Activated CD8-positive, alpha-beta memory T cell treated with anti-CD3 and anti-CD28 coated beads, Interleukin-2, amount 50 U/mL, for 1 hour (primary cell): ENCODE measurements around the gene FSTL5.
"Not testable (repeated sequence)": the region's sequence is repeated elsewhere in the genome, so short reads cannot be mapped to it uniquely, and the experiment has no call there.

Experiments
- DNase-seq: peaks from one replicate; pipeline ENCODE4 v3.0.0-alpha.2; 2020; ENCODE audit errors: extremely low read depth

Gene FSTL5

GRCh38 chr4:162103908-162104307 is 59.9 kb downstream of the FSTL5 start:
- not testable (repeated sequence) for DNase-seq

DNA sequence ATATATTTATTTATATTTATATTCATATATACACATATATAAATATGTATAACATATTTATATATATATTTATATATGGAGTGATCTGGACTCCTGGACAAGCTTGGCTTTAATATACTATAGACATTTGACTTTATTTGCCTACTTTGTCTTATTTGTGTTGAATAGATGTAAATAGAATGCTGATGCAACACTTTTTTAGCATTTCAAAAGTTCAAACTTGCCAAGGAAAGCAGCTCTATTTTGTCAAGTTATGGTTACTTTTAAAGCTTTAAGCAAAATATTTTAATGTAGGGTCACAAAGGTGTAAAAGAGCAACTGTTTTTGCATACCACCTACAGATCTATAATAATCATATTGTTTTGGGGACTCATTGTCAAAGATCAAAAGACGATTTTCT is 61.1 kb downstream of the FSTL5 start:
- no peak for DNase-seq

- no peak for DNase-seq
Measured at GRCh38 chr4:162101337-162101736, 62.5 kb downstream of the FSTL5 start.

GRCh38 chr4:162075726-162076125 is 88.1 kb downstream of the FSTL5 start:
- no peak for DNase-seq

DNA sequence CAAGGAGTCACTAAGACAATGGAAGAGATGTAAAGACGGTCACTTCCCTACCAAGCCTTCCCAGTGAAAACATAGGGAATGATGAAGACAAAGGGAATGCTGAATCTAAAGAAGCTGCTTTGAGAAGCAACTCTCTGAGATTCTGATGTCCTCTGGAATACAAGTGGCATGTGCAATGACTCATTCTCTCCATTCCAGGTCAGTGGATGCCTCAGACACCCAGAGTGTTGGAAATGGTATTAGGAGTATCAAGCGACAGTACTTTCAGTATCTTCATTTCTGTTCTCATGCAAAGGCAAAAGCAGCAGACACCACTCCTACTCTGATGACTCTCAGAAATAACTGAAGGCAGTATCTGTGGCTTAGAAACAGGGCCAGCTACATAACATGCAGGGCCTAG is 102.6 kb downstream of the FSTL5 start:
- DNase-seq = no peak

- DNase-seq = no peak
Measured at GRCh38 chr4:162059656-162060055, 104.1 kb downstream of the FSTL5 start.

- no peak for DNase-seq
Measured at GRCh38 chr4:162056990-162057389, 106.8 kb downstream of the FSTL5 start.

DNA sequence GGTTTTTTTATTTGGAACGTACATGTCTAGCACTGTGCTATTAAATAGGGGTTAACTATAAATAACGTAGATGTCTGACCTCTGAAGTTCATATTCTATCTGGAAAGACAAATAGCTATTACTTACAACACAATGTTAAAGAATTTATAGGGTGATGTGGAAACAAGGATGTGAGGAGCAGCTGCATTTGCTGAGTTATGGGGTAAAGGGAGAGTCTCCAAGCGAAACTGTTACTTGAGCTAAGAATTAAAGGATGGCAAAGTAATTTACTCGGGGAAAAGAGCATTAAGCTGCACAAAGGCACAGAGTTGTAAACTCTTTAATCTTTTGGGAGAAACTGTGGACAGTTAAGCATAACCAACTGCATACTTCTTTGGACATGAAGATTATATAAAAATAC is 117.7 kb downstream of the FSTL5 start:
- DNase-seq = no peak

GRCh38 chr4:162038112-162038511 is 125.7 kb downstream of the FSTL5 start:
- no peak for DNase-seq

GRCh38 chr4:162017863-162018262 is 145.9 kb downstream of the FSTL5 start:
- DNase-seq = no peak

DNA sequence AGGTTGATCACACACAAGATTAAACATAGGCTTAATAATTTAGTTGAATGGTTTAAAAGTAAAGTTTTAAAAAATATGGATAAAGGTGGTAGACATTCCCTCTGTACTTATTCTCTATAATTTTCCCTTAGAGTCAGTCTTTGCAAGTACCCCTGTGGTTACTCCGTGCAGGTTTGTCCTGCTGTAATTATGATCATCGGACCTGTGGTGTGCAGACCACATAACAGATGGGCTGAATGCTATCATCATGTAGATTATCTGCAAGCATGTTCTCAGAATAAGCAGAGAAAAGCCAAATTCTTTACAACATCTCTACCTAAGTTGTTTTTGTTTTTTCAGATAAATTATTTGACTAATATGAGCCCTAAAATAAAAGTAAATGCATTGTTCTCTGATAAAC is 146.8 kb downstream of the FSTL5 start:
- no peak for DNase-seq

DNA sequence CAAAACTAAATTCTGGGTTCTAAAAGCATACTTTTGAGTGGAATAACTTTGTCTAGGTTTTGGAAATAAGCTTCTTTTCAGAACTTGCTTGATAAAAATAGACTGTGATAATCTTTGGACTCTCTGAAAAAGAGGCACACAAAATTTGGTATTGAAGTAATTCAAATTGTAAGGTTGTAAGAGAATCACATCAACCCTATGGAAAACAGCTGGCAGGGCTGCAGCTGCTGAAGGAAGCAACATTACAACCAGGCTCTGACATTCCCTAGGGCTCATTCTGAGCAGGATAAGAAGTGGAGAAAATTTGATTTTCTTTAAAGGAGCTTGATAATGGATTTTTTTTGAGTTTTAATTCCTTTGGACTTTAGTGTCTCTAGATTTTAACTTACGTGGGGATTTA is 147.6 kb downstream of the FSTL5 start:
- no peak for DNase-seq

GRCh38 chr4:162015090-162015489 is 148.7 kb downstream of the FSTL5 start:
- DNase-seq = no peak

DNA sequence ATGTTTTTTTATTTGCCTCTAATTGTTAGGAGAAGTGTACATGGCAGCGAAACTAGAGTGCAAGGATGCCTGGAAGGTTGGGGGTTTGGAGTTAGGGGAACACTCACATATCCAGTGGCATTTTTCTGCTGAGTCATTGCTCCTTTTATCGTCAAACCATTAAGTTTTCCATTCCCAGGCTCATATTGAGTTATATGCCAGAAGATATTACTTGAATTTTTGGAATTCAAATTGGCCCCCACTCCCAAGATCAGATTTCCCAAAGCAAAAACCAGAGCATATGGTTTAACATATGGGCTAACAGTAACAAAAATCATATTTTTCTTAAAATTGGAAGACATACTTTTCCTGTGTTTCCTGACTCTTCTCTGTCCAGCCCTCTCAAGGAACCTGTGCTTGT is 152.7 kb downstream of the FSTL5 start:
- no peak for DNase-seq

DNA sequence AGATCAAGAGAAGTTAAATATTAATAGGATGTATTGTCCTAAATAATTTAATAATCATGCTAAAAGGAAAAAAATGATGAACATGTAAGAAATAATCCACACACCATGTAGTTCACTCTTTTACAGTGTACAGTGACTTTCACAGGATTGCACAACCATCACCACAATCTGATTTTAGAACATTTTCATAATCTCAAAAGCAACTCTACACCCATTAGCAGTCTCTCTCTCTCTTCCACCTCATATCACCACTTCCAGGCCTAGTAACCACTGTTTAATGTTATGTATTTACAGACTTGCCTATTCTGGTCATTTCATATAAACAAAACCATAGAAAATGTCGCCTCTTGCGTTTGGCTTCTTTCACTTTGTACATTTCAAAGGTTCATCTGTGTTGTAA is 153.4 kb downstream of the FSTL5 start:
- no peak for DNase-seq

GRCh38 chr4:161992317-161992716 is 171.5 kb downstream of the FSTL5 start:
- no peak for DNase-seq

- no peak for DNase-seq
Measured at GRCh38 chr4:161991811-161992210, 172.0 kb downstream of the FSTL5 start.

DNA sequence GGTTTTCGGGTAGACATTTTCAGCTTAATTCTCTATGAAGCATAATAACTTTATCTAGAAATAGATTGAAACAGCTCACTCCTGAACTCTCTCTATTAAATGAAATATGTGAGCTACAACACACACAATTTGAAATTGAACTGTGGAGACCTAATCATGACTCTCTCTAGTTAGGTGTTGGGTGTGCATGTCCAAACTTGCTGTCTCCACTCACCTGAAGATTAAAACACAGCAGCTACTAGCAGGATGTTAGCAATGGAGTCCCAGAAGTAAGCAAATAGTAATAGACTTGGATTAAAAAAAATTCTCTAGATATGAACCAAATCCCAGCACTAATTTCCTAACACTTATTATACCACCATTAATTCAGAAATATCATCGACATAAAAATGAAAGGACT is 173.1 kb downstream of the FSTL5 start:
- no peak for DNase-seq

DNA sequence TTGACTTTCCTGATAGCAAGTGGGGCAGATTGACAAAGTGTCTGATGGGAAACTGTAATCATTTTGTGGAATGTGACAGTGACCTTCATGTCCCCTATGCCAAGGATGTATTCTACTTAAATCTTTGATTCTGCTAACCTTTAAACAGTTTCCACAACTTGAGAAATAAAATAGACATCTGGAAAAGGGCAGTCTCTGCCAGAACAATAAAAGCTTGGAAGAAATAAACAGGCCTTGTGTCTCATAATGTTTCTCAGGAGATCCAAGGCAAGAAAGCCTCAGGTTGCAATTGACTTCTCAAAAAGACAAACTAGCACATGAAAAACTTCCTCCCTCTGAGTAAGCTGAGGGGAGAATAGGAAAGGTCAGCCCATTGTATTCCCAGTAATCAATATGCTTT is 174.9 kb downstream of the FSTL5 start:
- DNase-seq = no peak

GRCh38 chr4:161987611-161988010 is 176.2 kb downstream of the FSTL5 start:
- no peak for DNase-seq

- no peak for DNase-seq
Measured at GRCh38 chr4:161952382-161952781, 211.4 kb downstream of the FSTL5 start.

GRCh38 chr4:161949946-161950725 is 213.7 kb downstream of the FSTL5 start:
- DNase-seq = no peak

DNA sequence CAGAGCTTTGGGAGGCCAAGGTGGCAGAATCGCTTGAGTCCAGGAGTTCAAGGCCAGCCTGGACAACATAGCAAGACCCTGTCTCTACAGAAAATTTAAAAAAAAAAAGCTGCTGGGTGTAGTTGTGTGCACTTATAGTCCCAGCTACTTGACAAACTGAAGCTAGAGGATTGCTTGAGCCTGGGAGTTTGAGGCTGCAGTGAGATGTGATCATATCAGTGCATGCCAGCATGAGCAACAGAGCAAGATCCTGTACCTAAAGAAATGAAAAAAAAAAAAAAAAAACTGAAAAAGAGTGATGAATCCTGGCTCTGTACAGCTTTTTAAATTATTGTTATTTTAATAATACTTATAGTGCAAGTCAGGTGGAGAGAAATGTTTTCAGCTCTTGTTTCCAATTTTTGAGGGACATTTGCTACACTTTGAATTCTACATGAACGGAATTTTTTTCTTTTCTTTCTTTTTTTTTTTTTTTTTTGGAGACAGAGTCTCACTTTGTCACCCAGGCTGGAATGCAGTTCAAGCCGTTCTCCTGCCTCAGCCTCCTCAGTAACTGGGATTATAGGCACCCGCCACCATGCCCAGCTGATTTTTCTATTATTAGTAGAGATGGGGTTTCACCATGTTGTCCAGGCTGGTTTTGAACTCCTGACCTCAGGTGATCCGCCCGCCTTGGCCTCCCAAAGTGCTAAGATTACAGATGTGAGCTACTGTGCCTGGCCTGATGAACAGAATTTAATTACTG is 215.6 kb downstream of the FSTL5 start:
- no peak for DNase-seq
